ENCODE measurements around the gene SLC25A41. TPM values are rescaled to one million over a fixed set of nuclear protein-coding genes. Genes with fewer than 3 reads are reported as not detected.

The SLC25A41 gene
- total and polyA plus RNA-seq, 9 of the 15 experiments (the other 6 are each of a cell fraction or from before 2014, with no cell fraction given): 0.08 to 4.2 (median 1.6) TPM

DNA sequence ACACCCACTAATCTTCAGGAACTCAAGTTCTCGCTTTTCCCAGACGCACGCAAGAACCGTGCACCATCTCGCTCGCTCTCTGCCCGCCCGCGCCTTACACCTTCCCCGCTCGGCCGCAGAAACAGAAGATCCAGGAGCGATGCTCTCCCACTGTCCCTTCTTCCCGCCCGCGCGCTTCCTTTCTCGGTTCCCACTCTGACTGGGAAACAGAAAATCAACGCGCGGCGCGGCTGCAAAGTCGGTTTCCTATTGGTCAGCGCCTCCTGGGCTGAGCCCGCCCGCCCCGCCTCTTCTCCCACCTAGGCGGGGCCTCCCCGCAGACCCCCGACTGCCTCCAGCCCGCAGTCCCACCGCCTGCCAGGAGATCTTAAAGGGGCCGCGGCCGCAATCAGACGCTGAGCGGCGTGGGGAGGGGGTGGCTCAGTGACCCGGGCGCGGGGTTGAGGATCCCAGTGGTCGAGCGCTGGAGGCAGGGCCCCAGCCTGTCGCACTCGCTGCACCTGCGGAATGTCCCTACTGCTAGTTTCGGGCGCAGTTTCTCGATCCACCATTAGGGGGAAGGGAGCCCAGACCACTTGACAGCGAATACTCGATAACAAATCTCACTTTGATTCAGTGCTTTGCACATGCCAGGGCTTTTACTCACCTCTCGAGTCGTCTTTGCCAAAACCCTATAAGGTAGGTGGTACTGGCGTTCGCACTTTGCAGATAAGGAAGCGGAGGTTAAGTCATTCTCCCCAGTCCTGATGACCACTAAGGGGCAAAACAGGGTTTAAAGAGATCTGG is 26.7 kb upstream of the SLC25A41 start (continued):
- TF ChIP-seq E2F6 (IDR thresholded peaks at IDR 0.05; ENCODE audit: borderline replicate concordance in 1 of 2, extremely low read depth in 1 of 2, insufficient read depth in 1 of 2, insufficient read length in 1 of 2, low read depth in 1 of 2, low read length in 1 of 2, poor library complexity in 1 of 2, severe bottlenecking in 1 of 2): peak; percentile 4 to 15
- TF ChIP-seq, protein P1, sequence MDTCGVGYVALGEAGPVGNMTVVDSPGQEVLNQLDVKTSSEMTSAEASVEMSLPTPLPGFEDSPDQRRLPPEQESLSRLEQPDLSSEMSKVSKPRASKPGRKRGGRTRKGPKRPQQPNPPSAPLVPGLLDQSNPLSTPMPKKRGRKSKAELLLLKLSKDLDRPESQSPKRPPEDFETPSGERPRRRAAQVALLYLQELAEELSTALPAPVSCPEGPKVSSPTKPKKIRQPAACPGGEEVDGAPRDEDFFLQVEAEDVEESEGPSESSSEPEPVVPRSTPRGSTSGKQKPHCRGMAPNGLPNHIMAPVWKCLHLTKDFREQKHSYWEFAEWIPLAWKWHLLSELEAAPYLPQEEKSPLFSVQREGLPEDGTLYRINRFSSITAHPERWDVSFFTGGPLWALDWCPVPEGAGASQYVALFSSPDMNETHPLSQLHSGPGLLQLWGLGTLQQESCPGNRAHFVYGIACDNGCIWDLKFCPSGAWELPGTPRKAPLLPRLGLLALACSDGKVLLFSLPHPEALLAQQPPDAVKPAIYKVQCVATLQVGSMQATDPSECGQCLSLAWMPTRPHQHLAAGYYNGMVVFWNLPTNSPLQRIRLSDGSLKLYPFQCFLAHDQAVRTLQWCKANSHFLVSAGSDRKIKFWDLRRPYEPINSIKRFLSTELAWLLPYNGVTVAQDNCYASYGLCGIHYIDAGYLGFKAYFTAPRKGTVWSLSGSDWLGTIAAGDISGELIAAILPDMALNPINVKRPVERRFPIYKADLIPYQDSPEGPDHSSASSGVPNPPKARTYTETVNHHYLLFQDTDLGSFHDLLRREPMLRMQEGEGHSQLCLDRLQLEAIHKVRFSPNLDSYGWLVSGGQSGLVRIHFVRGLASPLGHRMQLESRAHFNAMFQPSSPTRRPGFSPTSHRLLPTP (IDR thresholded peaks at IDR 0.05; ENCODE audit: borderline replicate concordance, extremely low read depth, insufficient read length): no peak
- peak; percentile 52 for TF ChIP-seq HMBOX1 (IDR thresholded peaks at IDR 0.05)
- no peak for TF ChIP-seq CAMTA2 (CRISPR knock-in tag; conservative IDR thresholded peaks at IDR 0.05)
- no peak for TF ChIP-seq NUFIP1 (IDR thresholded peaks at IDR 0.05; ENCODE audit: partially characterized antibody)
- TF ChIP-seq, protein P2, sequence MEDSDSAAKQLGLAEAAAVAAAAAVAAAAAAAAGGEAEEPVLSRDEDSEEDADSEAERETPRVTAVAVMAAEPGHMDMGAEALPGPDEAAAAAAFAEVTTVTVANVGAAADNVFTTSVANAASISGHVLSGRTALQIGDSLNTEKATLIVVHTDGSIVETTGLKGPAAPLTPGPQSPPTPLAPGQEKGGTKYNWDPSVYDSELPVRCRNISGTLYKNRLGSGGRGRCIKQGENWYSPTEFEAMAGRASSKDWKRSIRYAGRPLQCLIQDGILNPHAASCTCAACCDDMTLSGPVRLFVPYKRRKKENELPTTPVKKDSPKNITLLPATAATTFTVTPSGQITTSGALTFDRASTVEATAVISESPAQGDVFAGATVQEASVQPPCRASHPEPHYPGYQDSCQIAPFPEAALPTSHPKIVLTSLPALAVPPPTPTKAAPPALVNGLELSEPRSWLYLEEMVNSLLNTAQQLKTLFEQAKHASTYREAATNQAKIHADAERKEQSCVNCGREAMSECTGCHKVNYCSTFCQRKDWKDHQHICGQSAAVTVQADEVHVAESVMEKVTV (CRISPR knock-in tag; IDR thresholded peaks at IDR 0.05): no peak
- TF ChIP-seq GABPB2 (CRISPR knock-in tag; conservative IDR thresholded peaks at IDR 0.05): no peak
- no peak for TF ChIP-seq DNMT1 (IDR thresholded peaks at IDR 0.05)
- TF ChIP-seq HNRNPUL1 (IDR thresholded peaks at IDR 0.05; ENCODE audit: low read length): no peak
- TF ChIP-seq, protein P3, sequence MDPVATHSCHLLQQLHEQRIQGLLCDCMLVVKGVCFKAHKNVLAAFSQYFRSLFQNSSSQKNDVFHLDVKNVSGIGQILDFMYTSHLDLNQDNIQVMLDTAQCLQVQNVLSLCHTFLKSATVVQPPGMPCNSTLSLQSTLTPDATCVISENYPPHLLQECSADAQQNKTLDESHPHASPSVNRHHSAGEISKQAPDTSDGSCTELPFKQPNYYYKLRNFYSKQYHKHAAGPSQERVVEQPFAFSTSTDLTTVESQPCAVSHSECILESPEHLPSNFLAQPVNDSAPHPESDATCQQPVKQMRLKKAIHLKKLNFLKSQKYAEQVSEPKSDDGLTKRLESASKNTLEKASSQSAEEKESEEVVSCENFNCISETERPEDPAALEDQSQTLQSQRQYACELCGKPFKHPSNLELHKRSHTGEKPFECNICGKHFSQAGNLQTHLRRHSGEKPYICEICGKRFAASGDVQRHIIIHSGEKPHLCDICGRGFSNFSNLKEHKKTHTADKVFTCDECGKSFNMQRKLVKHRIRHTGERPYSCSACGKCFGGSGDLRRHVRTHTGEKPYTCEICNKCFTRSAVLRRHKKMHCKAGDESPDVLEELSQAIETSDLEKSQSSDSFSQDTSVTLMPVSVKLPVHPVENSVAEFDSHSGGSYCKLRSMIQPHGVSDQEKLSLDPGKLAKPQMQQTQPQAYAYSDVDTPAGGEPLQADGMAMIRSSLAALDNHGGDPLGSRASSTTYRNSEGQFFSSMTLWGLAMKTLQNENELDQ (CRISPR knock-in tag; IDR thresholded peaks at IDR 0.05; ENCODE audit: borderline replicate concordance): no peak
- TF ChIP-seq KLF16 (IDR thresholded peaks at IDR 0.05): no peak
- no peak for TF ChIP-seq ETS1 (conservative IDR thresholded peaks at IDR 0.05; ENCODE audit: control insufficient read depth, low read depth, low read length)
- TF ChIP-seq ESRRA (IDR thresholded peaks at IDR 0.05; ENCODE audit: borderline replicate concordance, low read depth): peak; percentile 39
- peak; percentile 13; the same call in 1 of the 2 replicates for TF ChIP-seq ATF1 (CRISPR knock-in tag; IDR thresholded peaks at IDR 0.05)
- TF ChIP-seq ATF1 (tag; IDR thresholded peaks at IDR 0.05): peak; percentile 74
- TF ChIP-seq POLR2AphosphoS2 (IDR thresholded peaks at IDR 0.05; ENCODE audit: low read length): no peak
